HG02571 (cell line): Measurements from ENCODE around the gene SUDS3.
"Not testable (repeated sequence)": the region's sequence is repeated elsewhere in the genome, so short reads cannot be mapped to it uniquely, and the experiment has no call there.

Source experiments
- ATAC-seq: cut with Tn5 transposase; IDR thresholded peaks from one replicate; pipeline ENCODE4 v1.9.1; 2021; ENCODE audit warnings: mild to moderate bottlenecking, moderate library complexity; ENCODE audit not compliant: unreplicated experiment

SUDS3 gene

GRCh38 chr12:118376089-118377020, at the start of gene SUDS3:
Gene SUDS3 (plus strand): TSS chr12:118376555. CDS start chr12:118376692, 137 bp downstream.
- no peak for ATAC-seq

DNA sequence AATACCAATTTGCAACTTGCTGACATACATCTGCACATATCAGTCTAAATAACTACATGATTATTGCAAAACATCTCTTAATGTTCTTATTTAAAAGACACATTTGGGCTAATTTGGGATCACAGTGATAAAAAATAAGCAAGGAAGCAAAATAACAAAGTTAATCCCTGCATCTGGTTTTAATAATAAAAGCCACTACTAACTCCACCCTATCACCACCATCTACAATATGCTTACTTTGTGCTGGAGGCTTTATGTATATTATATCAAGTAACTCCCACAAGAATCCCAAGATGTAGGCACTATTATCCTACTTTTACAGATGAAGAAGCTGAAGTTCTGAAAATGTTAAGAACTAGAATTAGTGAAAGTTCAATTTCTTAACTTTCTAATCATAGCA, 49.4 kb upstream of the SUDS3 start:
- no peak for ATAC-seq

- no peak for ATAC-seq
Observed at GRCh38 chr12:118327391-118327790, 49.0 kb upstream of the SUDS3 start.

DNA sequence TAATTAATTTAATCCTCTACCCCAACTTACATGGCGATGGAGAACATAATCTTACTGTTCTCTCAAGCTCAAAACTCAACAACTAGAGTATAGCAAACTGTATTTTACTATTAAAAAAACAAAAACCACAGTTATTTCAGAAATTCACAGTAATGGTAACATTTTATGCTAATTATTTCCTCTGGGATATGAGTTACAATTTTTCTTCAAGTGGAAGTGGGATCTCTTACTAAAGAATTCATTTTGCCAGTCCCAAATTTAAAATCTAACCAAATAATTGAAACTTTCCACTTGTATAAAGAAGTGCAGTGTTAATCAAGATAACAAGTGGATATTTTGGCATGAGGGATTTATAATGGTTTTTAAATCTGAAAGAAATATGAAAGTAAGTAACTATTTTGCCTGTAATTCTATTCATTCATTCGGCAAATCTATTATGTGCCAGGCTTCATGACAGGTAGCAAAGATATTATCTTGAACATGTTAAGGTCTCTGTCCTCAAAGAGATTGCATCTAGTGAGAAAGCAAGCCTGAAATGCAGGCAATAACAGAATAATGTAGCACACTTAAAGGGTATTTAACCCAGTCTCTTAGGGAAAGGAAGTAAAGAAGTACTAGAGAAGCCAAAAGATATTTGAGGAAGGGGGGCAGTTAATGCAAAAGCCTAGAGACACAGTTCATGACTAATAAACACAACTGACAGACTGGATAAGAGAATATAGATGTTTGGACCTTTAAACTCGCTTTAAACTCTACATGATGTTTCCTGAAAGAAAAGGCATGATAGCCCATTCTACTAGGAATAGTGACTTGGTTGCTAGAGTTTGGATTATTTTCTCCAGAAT, 47.6 kb upstream of the SUDS3 start:
- no peak for ATAC-seq

- no peak for ATAC-seq
Observed at GRCh38 chr12:118330421-118331018, 45.8 kb upstream of the SUDS3 start.

DNA sequence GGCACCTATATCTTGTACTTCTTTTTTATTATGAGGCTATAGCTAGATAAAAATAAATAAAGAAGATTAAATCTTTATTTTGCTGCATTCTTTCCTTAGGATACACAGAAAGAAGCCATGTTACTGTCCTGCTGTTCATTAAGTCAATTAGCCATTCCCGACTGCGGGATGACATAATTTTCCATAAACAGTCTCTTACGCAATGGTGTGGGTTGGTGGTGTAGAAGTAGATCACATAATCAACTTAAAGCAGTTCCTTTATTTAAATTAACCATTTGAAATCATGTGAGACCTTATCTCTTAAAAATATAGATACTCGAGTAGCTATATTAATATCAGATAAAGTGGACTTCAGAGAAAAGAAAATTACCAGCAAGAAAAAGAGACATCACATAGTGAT, 43.8 kb upstream of the SUDS3 start:
- ATAC-seq, result no peak

DNA sequence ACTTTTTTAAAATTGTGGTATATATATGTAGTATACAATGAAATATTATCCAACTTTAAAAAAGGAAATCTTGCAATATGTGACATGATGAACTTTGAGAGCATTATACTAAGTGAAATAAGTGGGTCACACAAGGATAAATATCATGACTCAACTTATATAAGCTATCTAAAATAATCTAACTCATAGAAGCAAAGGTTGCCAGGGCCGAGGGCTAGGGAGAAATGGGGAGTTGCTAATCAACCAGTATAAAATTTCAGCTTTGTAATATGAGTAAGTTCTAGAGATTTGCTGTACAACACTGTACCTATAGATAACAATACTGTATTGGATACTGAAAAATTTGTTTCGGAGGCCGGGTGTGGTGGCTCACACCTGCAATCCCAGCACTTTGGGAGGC, 42.1 kb upstream of the SUDS3 start:
- no peak for ATAC-seq

DNA sequence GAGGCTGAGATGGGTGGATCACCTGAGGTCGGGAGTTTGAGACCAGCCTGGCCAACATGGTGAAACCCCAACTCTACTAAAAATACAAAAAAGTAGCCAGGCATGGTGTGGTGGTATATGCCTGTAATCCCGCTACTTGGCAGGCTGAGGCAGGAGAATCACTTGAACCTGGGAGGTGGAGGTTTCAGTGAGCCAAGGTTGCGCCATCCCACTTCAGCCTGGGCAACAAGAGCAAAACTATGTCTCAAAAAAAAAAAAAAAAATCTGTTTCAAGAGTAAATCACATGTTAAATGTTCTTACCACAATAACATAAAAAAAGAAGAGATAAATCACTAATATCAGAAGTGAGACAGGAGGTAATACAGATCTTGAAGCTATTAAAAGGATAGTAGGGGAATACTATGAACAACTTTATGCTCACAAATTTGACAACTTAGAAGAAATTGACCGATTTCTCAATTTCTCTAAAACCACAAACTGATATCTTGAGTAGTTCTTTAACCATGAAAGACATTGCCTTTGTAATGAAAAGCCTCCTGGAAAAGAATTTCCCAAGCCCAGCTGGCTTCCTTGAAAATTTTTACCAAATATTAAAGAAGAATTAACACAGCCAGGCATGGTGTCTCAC, 41.3 kb upstream of the SUDS3 start:
- ATAC-seq, result no peak

GRCh38 chr12:118336123-118336522, 40.2 kb upstream of the SUDS3 start:
- no peak for ATAC-seq

DNA sequence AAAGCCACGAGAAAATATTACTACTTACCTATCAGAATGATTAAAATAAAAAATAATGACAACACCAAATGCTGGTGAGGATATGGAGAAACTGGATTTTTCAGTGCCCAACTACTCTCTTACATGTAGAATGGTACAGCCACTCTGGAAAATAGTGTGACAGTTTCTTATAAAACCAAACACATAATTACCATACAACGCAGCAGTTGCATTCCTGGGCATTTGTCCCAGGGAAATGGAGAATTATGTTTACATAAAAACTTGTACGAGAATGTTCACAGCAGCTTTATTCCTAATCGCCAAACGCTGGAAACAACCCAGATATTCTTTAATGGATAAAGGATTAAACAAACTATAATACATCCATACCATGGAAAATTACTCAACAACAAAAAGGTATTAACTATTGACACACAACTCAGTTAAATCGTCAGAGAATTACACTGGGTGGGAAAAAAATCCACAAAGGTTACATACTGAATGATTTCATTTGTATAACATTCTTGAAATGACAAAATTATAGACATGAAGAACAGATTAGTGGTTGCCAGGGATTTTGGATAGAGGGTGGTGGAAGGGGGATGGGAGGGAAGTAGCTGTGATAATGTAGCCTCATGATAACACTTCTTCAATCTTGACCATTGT, 39.0 kb upstream of the SUDS3 start:
- ATAC-seq, result no peak

DNA sequence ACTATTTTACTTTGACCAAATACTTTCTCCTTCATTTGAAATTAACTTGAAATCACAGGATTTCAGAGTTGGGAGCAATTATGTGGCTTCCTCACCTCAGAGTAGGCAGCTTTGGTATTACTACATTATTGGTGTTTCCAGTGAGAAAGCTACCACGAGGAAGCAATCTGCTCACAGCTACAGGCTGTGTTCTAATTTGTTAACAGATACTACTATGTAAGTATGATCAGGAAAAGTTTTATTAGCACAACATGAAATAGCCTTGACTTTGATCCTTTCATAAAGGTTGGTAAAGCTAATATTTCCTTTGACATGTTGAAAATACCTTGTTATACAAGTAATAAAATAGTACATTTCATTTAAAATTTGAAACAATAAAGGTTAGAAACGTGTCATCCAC, 34.3 kb upstream of the SUDS3 start:
- ATAC-seq, result no peak

- no peak for ATAC-seq
Observed at GRCh38 chr12:118344829-118345228, 31.5 kb upstream of the SUDS3 start.

- ATAC-seq, result no peak
Observed at GRCh38 chr12:118345355-118345754, 31.0 kb upstream of the SUDS3 start.

GRCh38 chr12:118346895-118347294, 29.5 kb upstream of the SUDS3 start:
- ATAC-seq, result no peak

- no peak for ATAC-seq
Observed at GRCh38 chr12:118347916-118348315, 28.4 kb upstream of the SUDS3 start.

DNA sequence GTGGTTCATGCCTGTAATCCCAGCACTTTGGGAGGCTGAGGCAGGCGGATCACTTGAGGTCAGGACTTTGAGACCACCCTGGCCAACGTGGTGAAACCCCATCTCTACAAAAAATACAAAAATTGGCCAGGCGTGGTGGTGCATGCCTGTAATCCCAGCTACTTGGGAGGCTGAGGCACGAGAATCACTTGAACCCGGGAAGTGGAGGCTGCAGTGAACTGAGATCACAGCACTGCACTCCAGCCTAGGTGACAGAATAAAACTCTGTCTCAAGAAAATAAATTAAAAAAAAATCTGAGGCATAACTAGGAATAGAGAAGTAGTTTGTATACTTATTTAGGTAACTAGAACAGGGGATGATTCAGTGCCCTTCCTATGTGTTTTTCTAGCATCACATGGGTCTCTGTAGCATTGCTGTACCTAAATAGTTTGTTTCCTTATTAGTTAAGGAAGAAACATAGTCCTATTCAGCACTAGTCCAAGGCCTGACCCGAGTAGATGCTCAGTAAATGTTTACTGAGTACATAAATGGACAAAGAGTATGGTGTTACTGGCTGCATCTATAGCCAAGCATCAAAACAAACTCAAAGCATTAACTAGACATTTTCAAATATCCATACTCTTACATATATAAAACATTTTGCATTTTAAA, 25.3 kb upstream of the SUDS3 start:
- ATAC-seq, result no peak

- ATAC-seq, result no peak
Observed at GRCh38 chr12:118353721-118354120, 22.6 kb upstream of the SUDS3 start.

GRCh38 chr12:118354503-118354902, 21.9 kb upstream of the SUDS3 start:
- not testable (repeated sequence) for ATAC-seq

DNA sequence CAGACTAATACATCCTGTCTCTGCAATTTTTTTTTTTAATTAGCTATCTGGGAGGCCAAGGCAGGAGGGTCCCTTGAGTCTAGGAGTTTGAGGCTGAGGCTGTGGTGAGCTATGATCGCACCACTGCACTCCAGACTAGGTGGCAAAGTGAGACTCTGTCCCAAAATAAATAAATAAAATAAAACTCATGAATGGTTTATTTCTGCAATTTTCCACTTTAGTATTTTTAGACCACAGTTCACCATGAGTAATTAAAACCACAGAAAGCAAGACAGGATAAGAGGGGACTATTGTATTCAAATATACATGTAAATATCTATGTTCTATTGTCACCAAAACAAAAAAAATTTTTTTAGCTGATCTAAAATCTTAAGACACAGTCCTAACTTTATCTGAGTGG, 21.5 kb upstream of the SUDS3 start:
- no peak for ATAC-seq

DNA sequence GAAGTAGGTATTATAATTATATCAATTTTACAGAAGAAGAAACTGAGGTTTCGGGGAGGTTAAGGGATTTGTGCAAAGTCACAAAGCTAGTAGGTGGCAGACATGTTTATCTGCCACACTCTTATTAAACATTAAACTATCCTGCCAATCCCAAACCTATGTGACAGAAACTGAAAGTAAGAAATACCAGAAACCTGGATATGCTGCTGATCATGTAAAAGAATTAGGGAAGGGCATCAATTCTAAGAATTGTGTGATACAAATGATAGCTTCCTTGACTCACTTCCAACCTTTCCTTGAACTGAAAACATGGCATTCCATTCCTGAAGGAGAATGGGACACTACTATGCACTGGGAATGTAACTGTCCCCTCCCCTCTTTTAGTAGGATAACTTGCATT, 20.5 kb upstream of the SUDS3 start:
- no peak for ATAC-seq
